Measurements from ENCODE around the gene PYGB.
"Not testable (repeated sequence)": the region's sequence is repeated elsewhere in the genome, so short reads cannot be mapped to it uniquely, and the experiment has no call there.

The PYGB gene

GRCh38 chr20:25316506-25317190 lies 68.8 kb downstream of the PYGB start:
- DNase-seq: no peak

DNA sequence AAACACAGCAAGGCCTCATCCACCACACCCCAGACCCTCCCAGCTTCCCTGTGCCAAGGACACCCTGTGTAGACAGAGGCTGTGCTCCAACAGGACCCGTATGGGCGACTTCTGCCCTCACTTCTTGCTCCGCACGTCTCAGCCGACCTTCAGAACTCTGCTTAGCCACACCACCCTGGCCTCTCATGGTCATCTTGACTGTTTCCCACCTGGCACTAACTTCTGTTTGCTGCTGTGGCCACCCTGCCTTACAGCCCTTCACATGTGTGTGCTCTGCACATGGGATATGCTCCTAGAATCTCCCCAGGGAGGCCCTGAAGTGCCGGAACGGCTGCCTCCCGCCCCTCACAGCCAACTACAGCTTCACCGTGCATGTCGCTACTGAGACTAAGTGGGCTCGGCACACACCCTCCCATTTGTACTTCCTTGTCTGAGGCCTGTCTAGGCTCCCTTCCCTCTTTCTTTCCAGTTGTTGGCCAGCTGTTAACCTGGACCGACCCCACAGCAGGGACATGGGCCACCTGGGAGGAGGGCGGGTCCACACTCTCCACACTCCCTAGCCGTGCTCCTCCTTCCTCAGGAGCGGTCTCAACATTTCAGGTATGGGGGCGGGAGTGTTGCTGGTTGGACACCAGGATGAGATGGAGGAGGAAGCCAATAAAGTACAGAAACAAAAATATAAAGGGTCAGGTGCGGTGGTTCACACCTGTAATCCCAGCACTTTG lies 69.6 kb downstream of the PYGB start:
- DNase-seq: no peak

- no peak for DNase-seq
These were observed 70.8 kb downstream of the PYGB start for GRCh38 chr20:25318471-25319240.

DNA sequence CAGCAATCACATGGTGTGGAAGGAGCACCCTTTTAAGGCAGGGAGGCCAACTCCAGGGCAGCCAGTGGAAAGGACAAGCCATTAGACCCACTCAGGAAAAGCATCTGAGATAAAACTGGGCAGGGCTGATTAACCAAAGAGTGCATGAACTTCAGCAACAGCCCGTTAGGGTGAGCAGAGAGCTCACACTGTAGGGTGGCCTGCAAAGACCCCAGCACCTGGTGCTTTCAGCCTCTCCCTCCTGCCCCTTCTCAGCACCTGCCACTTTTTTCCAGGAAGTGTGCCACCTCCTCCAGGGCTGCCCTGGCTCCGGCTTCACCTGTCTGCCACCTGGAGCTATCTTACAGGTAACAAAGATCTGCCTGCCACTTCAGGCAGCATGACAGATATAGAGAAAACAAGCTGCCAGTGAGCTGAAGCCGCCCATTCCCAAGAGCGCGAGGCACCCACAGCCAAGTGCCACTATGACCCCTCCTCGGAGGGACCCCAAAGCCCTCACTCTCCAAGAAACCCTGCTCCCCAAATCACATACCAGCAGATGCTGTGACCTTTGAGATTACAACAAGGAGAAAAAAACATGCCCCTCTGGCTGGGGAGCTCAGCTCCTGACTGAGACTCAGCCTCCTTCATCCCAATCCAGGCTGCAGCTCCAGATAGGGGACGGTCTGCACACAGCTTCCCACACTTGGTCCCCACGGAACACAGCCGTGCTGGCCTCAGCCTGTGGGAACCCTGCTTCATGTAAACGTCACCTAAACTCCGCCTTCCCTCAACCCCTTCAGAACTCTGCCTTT lies 71.6 kb downstream of the PYGB start:
- no peak for DNase-seq

DNA sequence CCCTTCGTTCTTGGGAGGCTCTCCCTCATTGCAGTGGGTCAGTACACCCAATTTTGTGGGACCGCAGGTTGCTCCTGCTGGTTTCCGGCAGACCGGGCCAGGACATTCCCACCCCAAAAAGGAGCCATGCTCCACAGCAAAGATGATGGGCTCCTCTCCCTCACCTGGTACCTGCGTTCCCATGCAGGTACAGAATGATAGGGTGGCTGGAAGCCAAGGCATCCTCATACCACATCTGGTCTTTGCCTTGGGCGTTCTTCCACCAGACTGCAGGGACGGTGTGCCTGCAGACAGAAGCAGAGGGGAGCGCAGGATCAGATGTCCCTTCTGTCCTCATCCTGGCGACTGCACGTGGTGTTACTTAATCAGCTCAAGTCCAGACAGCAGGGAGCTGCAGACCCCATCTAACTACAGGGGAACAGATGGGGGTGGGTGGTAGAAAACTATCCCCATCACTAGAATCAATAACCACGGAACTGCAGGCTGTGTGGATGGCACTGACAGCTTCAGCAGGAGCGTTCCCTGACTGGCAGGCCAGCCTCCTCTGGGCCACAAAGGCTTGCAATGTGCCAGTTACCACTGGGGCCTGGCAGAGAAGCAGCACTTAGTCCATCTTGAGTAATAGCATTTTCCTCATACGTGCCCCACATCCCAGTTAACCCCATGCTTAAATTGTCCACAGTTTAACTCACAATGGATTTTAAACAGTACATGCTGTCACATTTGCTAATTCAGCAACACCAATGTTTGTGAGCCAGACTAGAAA lies 72.3 kb downstream of the PYGB start:
- DNase-seq: no peak

DNA sequence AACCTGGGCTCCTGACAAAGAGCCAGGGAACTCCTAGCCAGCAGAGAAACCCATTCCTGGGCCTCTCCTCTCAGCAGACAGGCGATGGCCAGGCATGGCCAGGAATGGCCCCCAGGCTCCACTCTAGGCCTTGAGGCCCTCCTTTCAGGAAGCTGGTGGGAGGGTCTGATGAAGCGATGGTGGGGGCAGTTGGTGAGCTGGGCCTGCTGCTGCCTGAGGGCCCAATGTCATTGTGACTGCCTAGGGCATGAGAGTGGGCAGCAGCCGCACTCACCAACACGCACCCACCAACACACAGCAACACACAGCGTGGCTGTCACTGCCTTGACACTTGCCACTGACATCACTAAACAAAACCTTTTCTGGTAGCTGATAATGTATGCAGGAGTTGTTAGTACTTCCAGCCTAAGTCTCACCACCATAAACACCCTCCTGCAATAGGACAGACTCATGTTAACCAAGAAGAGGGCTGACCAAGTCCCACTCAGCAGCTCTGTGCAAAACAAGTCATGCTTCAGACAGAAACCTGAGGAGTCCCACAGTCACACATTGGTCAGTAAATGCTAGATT lies 73.5 kb downstream of the PYGB start:
- DNase-seq: no peak

GRCh38 chr20:25321991-25322390 lies 74.1 kb downstream of the PYGB start:
- DNase-seq: no peak

DNA sequence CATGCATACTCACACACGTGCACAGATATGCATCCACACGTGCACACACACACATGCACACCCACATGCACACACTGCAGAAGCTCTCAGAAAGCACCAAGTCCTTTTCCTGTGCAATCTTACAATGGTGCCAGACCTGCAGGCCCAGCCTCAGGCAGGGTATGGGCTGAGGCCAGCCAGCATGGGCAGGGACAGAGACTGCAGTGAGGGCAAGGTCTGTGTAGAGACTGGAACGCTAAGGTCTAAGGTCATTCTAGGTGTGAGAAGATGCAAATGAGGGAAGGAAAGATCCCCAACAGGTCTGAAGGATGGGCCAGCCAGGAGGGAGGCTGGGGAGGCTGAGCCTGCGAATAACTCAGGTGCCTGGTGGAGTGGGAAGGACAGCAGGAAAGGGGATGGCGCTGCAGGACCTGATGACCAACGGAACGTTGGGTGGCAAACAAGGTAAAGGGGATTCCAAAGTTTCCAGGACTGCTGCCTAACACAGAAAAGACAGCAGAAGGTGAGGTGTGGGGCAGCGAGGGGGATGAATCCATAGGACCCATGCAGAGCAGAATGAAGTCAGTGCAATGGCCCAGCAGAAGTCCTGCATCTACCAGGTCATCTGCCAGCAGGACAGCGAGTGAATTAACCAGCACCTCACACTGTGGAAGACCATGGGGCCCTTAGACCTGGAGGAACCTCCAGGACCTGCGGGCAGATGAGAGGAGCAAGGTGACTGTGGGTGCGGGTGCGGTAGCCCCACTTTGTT lies 75.8 kb downstream of the PYGB start:
- DNase-seq: no peak

DNA sequence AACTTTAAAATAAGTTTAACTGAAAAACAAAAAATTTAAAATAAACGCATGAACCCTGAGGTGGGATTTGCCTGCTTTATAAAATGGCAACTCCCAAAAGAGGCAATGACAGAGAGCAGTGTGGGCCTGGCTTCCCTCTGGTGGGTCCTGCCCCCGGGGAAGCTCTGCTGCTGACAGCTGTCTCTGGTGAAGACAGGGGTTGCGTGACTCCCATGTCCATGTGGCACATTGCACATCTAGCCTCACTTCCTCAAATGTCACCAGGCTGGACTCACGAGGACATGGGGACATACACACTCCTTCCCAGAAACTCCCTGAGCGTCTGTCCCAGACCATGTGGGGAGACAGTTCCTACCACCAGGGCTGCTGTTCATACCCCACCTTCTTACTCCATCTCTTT lies 76.5 kb downstream of the PYGB start:
- DNase-seq: no peak

- no peak for DNase-seq
These were observed 77.2 kb downstream of the PYGB start for GRCh38 chr20:25325073-25325472.

GRCh38 chr20:25325997-25326396 lies 78.1 kb downstream of the PYGB start:
- DNase-seq: no peak

- DNase-seq: no peak
These were observed 79.8 kb downstream of the PYGB start for GRCh38 chr20:25327521-25328235.

GRCh38 chr20:25328954-25329498 lies 81.1 kb downstream of the PYGB start:
- DNase-seq: no peak

- DNase-seq: not testable (repeated sequence)
These were observed 87.1 kb downstream of the PYGB start for GRCh38 chr20:25334972-25335371.

DNA sequence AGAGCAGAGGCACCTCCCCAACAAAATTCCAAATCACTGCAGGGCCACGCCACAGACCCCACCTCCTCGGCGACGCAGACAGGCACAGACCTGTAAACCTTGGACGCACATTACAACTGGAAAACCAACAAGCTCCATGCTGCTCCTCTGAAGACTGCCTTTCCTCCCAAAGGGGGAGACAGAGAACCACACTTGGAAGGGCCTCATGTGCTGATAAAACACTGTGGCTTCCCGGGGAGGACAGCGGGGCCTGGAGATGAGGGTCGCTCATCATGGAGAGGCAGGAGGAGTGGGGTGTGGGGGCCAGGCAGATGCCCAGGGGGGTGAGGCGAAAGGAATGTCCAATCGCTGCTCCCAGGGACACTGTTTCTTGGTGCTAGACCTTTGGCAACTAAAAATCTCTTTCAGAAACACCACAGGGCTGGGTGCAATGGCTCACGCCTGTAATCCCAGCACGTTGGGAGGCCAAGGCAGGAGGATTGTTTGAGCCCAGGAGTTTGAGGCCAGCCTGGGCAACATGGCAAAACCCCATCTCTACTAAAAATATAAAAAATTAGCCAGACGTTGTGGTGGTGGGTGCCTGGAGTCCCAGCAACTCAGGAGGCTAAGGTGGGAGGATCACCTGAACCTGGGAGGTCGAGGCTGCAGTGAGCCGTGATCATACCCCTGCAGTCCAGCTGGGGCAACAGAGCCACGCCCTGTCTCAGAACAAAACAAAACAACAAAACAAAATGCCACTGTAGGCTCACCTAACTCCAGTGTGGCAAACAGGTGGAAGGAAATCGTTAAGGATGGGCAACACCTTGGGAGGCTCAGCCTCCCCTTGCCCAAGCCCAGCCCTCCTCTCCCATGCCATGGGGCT lies 88.9 kb downstream of the PYGB start:
- DNase-seq: peak in 1 of 2 experiments; percentile 33

- DNase-seq: no peak
These were observed 90.5 kb downstream of the PYGB start for GRCh38 chr20:25338112-25339023.

GRCh38 chr20:25339608-25340007 lies 91.7 kb downstream of the PYGB start:
- no peak for DNase-seq

- DNase-seq: no peak
These were observed 92.5 kb downstream of the PYGB start for GRCh38 chr20:25340380-25340779.

Data from SHP77 (cell line).